T1000 (cell line): ENCODE data around the gene FSD1L.

Experiments
- DNase-seq: peaks from one replicate; lab custom pipeline; 2025; ENCODE audit warnings: mixed read lengths; lab: John Stamatoyannopoulos, UW

Gene FSD1L

DNA sequence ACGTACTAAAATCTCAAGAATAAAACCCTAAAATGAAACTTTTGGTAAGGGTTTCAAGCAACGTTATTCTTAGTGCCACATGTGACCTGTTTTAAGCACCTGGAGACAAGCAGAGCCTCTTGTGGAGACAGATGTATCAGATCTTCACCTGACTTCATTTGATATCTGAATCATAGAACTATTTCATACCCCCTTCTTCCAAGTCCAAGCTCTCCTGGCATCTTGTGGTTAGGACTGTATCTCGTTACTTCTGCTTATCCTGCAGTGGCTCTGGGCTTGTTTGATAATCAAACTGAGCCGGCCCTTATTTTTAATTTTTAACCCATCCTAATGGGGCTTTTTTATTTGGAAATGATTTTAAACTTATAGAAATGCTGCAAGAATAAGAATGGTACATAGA lies 11.1 kb upstream of the FSD1L start:
- DNase-seq: no peak

DNA sequence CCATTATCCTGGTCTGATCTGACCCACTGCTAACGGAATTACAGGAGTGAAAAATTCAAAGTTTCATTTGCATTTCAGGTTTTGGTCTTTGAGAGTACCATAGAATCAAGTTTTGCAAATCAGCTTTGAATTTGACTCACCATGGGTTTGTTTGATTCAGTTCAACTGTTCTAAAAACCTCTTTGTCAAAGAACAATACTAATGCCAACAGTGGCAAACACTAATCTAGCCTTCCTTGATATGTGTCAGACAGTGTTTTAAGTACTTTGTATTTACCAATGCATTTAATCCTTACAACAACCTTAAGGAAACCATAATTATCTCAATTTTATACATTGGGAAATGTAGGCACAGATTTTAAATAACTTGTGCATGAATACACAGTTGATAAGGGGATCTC lies 10.1 kb upstream of the FSD1L start:
- no peak for DNase-seq

DNA sequence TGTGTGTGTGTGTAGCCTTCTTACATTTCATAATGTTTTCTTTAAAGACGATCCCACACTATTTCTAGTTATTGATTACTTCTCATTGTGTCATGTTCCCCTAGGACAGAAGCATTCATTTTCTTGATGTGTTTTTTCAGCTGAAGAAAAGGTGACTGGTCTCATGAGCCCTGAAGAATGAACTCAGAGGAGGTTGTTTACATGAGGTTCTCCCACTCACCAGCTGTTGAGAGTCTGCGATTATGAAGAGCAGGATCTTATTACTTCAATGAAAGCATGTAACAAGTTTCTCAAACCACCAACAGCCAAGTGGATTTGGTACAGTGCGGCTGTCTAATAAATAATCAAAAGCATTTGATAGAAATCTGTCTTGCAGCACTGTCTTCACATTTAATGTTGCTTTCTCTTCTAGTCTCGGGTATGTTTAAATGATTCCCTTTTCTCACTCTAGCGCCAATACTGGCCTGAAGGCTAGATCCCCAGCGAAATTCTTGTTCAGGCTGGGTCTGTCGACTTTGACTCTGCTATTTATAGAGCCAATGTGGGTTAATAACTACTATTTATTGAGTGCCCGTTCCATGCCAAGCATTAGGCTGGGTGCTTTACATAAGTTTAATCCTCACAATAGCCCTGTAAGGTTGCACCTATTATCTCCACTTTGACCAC lies 9.6 kb upstream of the FSD1L start:
- no peak for DNase-seq

DNA sequence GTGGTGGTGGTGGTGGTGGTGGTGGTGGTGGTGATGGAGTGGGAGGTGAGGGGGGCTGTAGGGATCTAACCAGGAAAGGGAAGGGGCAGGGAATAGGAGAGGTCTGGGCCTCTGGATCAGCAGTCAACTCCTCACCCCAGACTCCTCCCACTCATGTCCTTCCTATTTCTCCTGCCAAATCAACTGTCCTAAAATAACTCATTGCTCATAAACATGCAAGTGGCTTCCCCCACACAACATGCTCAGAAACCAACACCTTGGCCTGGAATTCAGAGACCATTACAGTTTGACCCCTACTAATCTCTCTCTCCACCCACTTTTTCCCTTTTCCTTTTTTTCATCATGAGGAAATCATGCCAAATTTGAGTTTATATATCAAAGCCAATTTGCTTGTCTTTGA lies 8.4 kb upstream of the FSD1L start:
- DNase-seq: no peak

DNA sequence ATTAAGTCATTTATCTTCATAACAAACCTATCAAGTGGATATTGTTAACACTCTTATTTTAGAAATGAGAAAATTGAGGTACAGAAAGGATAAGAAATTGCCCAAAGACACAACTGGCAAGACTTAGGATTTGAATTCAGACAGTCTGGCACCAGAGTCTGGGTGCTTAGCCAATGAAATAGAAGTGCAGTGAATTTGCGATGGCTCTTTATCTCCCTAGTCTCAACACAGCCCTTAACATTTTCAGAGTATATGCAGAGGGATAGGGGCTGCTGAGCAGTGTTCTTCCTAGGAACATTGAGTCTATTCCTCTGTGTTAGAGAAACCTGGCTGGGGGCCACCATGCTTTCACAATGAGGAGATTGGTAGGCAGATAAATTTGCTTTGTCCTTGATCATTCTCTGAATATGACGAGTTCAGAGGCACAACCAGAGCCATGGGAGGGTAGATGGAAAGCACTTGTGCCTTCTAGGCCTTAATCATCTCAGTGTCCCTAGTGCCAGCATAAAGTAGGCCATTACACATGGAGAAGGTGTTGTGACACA lies 6.1 kb upstream of the FSD1L start:
- no peak for DNase-seq

DNA sequence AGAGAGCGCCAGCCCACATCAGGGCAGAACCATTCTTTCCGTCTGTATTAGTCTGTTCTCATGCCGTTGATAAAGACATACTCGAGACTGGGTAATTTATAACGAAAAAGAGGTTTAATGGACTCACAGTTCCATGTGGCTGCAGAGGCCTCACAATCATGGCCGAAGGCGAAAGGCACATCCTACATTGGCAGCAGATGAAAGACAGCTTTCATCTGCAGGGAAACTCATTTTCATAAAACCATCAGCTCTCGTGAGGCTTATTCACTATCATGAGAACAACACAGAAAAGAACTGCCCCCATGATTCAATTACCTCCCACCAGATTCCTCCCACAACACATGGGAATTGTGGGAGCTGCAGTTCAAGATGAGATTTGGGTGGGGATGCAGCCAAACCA lies 4.7 kb upstream of the FSD1L start:
- DNase-seq: no peak

DNA sequence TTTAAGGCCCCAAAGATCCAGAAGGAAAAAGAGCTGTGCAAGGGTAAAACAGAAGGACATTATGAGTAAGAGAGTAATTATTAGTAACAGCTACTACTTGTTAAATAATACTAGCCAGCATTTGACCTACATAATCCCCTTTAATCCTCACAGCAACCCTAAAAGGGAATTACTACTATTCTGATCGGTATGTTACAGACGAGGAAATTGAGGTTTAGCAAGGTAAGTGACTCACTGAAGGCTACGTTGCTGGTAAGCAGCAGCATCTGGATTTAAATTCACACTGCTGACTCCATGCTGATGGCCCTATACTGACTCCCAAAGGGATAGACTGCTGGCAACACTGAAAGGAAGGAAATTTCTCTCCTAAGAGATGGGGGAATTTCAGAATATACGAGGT lies 3.7 kb upstream of the FSD1L start:
- DNase-seq: no peak

DNA sequence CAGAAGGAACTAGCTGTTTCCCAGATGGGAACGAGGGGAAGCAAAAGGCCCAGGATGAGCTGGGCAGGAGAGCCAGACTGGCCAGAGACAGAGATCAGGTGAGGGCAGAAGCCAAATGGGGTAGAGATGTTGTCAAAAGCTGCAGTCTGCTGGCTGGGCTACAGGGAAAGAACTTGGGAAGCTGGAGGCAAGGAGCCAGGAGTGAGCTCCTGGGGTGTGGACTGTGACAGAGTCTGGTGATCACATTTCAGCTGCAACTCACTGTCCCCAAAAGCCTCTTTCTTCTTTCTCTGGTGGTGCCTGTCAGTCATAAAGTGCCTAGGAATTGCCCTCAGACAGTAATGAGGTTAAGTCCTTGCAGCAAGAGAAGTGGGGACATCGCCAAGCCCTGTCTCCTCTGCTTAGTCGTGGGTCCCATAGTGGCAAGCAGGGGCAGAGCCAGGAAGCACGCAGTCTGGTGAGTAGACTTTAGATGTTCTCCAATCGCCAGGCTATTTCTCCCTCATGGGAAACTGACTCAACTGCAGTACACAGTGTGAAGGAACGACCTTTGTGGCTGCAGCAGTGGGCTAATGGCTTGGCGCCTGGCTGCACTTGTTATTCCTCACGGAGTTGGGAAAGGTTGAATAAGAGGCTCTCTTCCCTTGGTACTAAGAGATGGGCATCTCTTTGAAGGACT lies 2.5 kb upstream of the FSD1L start:
- DNase-seq: no peak

DNA sequence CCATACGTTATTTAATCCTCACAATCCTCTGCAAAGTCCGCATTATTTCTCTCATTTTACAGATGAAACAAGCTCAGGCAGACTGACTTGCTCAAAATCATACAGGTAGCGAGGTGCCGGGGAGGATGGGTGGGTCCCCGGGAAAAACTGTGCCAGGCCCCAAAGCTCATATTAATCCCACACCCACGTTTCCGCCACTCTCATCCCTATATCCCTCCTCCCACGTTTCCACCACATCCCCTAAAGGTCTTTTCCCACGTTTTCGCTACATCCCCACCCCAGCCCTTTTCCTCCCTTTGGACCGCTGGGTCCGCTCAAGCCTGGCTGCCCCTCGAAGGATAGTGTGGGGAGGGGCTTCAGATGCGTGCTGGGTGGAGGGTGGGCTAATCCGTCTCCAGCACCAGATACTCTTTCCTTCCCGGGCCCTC lies 434 bp upstream of the FSD1L start:
- no peak for DNase-seq

DNA sequence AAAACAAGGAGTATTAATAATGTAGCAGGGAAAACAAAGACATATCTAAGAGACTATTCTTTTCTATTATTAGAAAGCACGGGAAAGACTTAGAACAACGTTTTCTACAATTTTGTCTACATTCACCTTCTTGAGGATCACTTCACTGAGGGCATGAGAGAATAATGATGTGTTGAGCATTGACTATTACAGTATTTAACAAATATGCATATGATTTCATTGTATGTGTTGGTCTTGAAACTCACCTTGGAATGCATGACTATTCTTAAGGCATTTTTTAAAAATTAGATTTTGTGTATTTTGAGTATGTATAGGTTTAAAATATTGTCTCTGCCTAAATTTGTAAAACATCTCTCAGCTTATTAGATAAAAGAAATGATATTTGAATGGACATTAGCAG lies 1.2 kb downstream of the FSD1L start:
- no peak for DNase-seq

DNA sequence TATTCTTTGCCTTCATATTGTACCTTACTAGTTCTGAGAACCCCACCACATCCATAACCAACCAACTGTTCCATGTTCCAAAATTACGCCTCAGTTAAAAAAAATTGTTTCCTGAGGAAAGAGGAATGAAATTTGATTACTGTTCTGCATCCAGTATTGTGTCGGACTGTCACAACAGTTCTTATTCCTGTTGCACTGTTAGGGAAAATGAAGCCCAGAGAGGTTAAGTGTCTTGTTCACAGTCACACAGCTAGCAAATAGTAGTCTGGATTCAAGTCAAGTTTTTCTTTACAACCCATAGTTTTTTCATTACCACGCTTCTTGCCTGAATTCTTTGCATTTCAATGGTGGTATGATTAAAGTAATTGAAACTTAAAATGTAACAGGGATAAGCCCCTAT lies 4.4 kb downstream of the FSD1L start:
- DNase-seq: no peak

DNA sequence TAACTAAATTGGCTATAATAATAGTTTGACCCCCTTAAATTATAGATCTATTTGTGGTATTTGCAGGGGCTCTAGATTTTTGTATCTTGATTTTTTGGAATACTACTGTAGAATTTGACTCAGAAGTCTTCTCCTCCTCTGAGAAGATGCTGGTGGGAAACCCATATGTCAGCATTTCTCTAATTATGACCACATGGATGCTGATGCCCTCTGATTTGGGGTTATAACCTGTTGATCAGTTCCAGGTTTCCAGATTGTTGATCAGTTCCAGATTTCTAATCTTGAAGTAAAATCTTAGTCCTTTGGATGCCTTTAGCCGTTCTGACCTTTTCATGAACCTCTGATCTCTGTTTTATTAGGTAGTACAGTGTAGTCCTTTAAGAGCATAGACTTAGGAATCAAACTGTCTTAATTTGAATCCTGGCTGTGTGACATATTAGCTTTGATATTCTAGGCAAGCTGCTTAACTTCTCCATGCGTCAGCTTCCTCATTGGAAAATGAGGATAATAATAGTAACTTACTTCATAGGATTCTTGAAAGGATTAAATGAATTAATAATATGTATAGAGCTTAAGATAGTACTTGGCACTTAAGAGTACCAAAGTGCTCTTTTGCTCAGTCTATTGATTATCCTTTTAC lies 8.1 kb downstream of the FSD1L start:
- no peak for DNase-seq

DNA sequence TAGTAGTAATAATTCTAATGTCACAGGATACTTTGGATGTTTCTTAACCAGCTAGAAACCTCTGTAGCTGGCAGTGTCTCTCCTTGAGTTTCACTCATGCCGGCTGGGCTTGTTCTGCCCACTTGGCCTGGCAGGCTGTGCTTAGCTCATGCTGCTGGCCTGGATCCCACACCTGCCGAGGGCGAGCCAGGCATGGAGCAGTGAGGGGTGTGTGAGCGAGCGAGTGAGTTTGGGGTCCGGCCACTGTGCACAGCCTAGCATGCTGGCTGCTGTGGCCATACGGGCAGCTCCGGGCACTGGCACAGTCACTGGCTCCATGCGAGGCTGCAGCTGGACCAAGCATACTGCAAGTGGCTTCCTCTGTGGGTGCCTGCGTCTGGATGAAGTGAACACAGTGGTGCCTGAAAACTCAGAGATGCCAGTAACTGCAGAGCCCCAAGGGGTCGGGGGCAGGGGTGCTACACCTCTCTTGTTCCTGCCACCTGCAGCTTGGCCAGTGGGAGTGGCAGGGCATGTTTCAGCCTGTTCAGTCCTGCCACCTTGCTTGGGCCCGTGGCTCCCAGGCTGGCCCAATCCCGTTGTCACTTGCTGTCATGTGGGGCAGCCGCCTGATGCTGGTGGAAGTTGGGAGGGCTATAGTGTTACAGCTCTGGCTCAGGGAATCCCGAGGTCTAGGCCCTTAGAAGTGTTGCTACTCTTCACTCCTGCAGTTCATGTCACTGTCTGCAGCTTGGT lies 9.9 kb downstream of the FSD1L start:
- no peak for DNase-seq

DNA sequence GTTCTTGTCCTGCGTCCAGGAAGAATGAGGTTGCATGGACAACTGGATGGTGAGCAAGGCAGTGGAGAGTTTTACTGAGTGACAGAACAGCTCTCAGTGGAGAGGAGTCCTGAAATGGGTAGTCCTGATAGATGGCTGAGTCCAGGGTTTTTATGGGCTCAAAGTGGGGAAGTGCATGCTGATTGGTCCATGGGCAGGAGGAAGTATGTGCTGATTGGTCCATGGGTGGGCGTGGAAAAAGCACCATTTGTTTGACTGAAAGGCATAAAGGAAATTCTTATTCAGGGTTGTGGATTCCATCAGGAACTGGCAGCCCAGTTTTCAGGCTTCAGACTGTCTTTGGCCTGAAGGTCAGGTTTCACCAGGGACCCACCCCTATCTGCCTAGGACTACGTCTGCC lies 10.6 kb downstream of the FSD1L start:
- no peak for DNase-seq

DNA sequence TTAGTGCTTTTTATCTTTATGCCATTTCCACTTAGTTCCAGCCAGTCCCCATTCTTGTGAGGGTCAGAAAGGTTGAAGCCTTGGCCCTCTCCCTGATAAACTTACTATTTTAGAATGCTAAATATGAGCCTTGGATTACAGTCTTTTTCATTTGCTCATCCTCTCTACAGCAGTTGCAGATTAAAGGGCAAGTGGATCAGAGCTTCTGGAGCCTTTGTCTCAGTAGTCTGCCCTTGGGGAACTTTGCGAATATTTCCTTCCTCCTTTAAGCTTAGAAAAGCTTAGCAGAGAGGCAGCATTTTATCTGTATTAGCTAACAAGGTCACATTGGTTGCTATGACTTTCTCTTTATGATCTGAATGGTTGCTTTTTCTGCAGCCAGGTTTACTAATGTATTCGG lies 11.5 kb downstream of the FSD1L start:
- no peak for DNase-seq

DNA sequence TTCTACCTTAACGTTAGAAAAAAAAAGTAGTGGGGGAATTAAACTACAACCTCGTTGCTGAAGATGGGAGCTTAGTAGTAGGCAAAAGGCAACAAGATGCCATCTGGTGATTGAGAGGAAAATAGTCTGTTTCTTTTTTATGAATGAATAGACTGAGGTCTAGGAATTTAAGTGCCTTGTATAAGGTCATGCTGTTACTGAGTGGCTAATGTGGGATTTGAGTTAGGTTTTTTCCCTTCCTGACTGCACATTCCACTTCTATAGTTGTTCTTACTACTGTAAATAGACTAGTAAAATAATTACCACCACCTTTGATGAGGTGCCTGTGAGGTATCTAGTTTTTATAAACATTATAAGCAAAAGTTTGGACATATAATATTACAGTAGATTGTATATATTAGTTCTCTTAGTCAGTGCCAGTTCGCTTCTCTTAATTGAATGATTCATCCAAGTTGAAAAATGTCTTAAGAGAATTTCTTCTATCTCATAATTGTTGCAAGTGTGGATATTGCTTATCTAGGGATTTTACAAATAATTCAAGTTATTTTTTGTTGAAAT lies 19.1 kb downstream of the FSD1L start:
- DNase-seq: no peak

DNA sequence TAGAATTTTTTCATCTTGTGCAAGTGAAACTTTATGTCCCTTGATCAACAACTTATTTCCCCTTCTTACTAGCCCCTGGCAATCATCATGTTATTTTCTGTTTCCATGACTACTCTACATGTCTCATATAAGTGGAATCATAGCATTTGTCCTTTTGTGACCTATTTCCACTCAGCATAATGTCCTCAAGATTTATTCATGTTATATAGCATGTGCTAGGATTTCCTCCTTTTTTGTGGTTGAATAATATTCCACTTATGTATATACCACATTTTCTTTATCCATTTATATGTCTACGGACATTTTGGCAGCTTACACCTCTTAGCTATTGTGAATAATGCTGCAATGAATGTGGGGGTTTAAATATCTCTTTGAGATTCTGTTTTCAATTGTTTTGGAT lies 21.0 kb downstream of the FSD1L start:
- no peak for DNase-seq

DNA sequence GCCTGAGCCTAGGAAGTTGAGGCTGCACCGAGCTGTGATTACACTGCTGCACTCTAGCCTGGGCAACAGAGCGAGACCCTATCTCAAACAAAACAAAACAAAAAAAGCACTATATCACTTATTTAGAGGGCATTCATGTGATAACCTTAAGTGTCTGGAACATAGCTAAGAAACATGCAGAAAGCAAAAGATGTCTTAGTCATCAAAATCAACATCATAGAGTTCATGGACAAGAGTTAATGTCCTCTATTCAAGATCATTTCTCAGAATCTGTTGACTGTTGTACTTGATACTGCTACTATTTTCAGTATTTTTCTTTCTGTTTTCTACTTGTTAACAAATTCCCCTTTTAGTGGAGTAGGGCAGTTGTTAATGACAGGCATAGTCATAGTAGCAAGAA lies 25.4 kb downstream of the FSD1L start:
- DNase-seq: no peak

DNA sequence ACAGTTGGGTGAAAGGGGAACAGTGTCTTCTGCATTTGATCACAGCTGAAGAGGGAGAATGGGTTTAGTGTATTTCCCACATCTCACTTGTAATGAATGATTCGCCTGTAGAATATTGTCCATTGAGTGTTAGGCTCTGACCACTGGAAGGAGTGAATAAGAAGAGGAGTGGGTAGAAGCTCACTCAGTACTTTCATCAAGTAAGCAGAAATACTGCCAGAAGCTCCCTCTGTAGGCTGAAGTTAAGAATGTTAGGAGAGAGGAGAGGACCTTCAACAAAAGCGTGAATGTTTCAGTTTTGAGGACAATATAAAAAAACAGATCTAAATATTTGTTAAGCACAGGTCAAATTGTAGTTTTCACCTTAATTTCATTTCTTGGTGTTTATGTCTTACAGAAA lies 27.5 kb downstream of the FSD1L start:
- DNase-seq: no peak

DNA sequence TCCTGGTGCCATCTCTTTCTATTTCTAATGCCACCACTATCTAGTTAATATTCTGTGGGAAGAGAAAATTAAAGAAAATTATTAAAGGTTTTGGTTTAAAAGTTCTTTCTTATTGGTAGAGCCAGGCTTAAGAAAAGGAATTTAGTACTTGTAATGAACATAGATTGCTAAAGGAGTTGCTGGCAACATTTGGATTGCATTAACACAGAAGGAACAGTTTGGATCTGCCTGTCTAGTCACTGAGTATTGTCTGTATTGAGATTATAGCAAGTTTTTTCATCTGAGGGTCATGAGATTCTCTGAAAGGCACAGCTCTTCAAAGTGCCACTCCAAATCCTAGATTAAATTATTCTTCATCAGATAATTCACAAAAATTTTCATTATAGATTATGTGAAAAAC lies 32.0 kb downstream of the FSD1L start:
- no peak for DNase-seq

DNA sequence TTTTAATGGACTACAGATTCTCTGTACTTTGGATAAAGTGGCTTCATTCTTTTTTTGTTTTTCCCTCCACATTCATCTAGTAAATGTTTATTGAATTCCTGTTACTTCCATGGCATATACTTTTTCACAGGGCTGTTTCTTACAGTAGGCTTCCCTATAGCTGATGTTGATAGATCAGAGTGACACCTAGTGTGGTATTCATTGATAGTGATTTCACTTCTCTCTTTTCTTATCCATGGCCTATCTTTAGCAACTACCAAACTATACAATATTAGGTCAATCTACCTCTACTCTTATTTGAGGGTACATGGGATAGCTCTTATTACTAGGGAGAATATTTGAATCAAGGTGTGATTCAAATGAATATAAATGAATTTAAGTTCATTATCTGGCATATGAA lies 35.8 kb downstream of the FSD1L start:
- no peak for DNase-seq

DNA sequence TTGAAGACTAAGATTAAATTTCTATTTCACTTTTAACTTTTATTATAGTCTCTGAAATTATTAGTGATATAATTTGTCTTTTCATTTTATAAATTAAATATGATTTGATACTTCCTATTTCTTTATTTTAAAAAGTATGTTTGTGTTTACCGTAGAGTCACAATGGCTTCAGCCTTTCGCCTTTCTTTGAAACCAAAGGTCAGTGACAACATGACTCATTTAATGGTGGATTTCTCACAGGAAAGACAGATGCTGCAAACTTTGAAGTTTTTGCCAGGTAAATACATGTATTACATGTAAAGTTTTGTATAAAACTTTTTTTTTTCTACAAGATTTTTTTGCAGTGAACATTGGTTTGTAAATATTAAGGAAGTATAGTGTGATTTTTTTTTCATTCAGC lies 36.4 kb downstream of the FSD1L start:
- DNase-seq: no peak
